K562 treated with DMSO at 1 percent for 4 hours (cell line): ENCODE results near the gene STK32B. TPM values are rescaled to one million over a fixed set of nuclear protein-coding genes. Genes with fewer than 3 reads are reported as not detected.

ENCODE experiments used
- total RNA-seq: library from RNA; unstranded; fragments of 300-600 nt; gene quantifications from 2 replicates; pipeline ENCODE4 v1.2.3, GENCODE V29; 2022; ENCODE audit not compliant: insufficient read depth

STK32B gene
- total RNA-seq: 0.44 and 1.1 TPM in 2 replicates

DNA sequence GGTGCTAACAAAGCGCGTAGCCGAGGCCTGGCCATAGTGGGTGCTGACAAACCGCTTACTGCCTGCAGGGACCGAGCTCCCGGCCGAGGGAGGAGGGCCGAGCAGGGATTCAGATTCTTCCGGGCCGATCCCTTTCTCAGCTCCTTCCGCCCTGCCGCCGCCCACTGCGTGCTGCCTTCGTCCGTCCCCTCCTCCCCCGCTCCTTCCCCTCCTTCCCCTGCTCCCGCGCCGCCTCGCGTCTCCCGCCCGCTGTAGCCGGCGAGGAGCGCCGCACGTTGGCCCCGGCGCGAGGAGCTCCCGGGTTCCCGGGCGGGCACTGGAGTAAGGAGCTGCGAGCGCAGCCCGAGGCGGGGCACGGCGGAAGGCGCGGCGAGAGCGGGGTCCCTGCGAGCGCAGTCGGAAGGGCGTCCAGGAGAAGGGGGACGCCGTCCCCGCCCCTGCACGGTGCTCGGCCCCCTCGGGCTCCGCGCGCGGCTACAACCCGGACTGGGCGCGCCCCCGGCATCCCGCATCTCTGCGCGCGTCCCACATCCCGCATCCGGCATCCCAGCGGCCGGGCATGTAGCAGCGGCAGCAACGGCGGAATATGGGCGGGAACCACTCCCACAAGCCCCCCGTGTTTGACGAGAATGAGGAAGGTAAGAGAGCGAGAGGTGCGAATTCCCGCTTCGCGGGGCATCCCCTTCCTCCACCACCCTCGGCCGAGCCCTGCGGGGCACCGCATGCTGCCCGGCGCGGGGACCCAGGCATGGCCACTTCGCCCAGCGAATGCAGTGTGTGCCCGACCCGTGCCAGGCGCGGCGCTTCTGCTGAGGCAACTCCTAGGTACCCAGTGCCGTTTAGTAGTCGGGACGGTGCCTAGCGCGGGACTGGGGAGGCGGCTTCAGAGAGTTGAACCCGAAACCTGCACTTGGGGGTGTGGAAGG, at the start of gene STK32B:
TSS of gene STK32B (plus strand) at position 203 of the 926 bp plus-strand sequence.

DNA sequence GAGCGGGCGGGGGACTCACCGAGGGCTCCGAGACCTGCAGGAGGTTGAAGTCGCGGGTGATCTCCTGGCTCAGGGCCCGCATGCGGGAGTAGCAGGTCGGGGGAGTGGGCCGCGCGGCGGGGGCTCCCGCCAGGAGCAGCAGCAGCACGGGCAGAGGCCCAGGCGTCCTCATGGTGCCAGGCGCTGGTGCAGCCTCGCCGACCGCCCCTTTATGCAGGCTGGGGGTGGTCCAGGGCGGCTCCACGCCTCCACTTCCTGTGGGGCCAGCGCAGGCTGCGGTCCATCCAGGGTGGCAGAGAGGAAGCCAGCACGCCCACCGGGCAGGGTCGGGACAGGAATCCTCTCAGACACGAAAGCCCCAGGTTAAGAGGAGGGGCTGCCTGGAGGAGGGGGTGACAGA, 32.0 kb upstream of the STK32B start, which contains the start of gene CYTL1:
TSS of gene CYTL1 (minus strand) at position 185 of the 400 bp plus-strand sequence. CDS start at position 172, 13 bp downstream.

Other genes with a start within 250 kb of the STK32B start
- 9.8 and 10.7 TPM in 2 replicates for gene MSX1, start 191.8 kb upstream of the STK32B start, total RNA-seq
- not detected in 2 replicates for gene CYTL1, start 32.0 kb upstream of the STK32B start, total RNA-seq